SK-N-SH (cell line): ENCODE data around the gene HSPG2.

Source experiments
- EZH2phosphoT487 ChIP-seq: fragments of 200-600 bp; sonication (generic); IDR thresholded peaks from 2 replicates; pipeline ENCODE4 v1.6.1; 2017; ENCODE audit warnings: low read depth, mixed run types, mild to moderate bottlenecking, antibody characterized with exemption, moderate library complexity, borderline replicate concordance
- TF ChIP-seq, protein P1 (sequence below): IDR thresholded peaks from 2 replicates; pipeline ENCODE4 v1.4.0; 2012; ENCODE audit warnings: low read depth
- TF ChIP-seq, protein P2 (sequence below): IDR thresholded peaks from 2 replicates; pipeline ENCODE4 v1.4.0; 2012; ENCODE audit warnings: low read depth, borderline replicate concordance
- TF ChIP-seq, protein P3 (sequence below): fragments of 200-600 bp; sonication (generic); IDR thresholded peaks from 2 replicates; pipeline ENCODE4 v1.6.1; 2017; ENCODE audit warnings: antibody characterized with exemption, mild to moderate bottlenecking, moderate library complexity

DNA sequence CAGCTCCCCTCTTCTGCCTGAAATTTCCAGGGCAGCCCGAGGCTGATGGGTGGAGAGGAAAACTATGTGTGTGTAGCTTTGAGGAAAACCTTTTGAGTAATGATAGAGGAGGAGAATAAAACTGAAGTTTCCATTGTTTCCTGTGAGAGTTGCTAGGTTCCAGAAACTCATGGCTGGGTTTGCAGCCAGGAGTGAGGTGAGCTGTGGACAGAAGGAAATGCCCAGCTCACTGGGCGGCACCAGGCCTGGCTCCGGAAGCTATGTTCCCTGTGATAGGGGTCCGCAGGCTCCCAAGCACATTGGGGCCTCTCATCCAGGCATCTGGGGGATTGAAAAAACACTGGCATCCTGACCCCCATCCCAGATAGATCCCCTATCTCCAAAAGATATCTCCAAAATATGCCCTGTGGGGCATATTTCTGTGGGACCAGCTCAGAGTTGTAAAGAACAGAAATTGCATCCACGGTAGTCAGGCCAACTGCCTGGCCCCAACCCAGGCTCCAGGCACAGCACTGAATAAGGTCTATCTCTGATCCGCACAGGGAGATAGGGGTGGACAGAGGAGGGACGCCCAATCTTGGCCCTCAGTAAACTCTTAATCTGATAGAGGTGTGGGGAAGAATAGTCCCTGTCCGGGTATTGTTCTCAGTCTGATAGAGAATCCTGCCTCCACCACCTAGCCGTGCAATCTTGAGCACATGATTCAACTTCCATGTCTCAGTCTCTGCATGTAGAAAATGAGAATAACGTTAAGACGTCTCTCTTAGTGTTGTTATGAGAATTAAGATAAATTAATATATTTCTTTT is 1.8 kb upstream of the HSPG2 start:
- TF ChIP-seq, protein P1, sequence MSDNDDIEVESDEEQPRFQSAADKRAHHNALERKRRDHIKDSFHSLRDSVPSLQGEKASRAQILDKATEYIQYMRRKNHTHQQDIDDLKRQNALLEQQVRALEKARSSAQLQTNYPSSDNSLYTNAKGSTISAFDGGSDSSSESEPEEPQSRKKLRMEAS: no peak
- TF ChIP-seq, protein P2, sequence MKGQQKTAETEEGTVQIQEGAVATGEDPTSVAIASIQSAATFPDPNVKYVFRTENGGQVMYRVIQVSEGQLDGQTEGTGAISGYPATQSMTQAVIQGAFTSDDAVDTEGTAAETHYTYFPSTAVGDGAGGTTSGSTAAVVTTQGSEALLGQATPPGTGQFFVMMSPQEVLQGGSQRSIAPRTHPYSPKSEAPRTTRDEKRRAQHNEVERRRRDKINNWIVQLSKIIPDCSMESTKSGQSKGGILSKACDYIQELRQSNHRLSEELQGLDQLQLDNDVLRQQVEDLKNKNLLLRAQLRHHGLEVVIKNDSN: no peak
- no peak for TF ChIP-seq EZH2phosphoT487
- TF ChIP-seq, protein P3, sequence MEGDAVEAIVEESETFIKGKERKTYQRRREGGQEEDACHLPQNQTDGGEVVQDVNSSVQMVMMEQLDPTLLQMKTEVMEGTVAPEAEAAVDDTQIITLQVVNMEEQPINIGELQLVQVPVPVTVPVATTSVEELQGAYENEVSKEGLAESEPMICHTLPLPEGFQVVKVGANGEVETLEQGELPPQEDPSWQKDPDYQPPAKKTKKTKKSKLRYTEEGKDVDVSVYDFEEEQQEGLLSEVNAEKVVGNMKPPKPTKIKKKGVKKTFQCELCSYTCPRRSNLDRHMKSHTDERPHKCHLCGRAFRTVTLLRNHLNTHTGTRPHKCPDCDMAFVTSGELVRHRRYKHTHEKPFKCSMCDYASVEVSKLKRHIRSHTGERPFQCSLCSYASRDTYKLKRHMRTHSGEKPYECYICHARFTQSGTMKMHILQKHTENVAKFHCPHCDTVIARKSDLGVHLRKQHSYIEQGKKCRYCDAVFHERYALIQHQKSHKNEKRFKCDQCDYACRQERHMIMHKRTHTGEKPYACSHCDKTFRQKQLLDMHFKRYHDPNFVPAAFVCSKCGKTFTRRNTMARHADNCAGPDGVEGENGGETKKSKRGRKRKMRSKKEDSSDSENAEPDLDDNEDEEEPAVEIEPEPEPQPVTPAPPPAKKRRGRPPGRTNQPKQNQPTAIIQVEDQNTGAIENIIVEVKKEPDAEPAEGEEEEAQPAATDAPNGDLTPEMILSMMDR: no peak
